HG03196 (cell line): ENCODE measurements around the gene VASH2.
"Not testable (repeated sequence)": the region's sequence is repeated elsewhere in the genome, so short reads cannot be mapped to it uniquely, and the experiment has no call there.

Experiments used
- ATAC-seq: cut with Tn5 transposase; IDR thresholded peaks from one replicate; pipeline ENCODE4 v1.9.1; 2021; ENCODE audit not compliant: unreplicated experiment

Gene VASH2

DNA sequence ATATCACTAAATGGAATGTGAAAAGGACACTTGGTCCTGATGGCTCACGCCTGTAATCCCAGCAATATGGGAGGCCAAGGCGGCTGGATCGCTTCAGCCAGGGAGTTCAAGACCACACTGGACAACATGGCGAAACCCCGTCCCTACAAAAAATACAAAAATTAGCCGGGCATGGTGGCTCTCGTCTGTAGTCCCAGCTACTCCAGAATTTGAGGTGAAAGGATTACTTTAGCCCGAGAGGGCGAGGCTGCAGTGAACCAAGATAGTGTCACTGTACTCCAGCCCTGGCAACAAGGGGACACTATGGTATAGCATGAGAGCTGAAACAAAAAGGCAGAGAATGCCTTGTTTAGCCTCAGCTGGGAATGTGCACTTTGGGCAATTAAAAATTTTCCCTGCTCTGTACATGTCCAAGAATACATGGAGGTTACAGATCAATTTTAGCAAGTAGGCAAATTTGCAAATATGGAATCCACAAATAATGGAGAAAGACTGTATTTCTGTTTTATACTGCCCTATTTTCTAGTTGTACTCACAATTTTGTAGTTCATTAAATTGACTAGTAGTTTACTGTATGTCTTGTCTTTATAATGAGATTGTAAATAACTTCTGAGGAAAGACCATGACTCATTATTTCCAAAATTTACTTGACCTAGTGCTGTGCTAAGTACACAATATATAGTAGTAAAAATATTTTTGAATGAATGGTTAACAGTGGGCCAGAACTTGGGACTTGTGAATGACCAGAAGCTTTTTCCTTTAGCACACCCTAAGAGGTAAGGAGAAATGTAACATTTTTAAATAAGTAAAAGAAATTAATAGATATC, 67.3 kb downstream of the VASH2 start:
- no peak for ATAC-seq

DNA sequence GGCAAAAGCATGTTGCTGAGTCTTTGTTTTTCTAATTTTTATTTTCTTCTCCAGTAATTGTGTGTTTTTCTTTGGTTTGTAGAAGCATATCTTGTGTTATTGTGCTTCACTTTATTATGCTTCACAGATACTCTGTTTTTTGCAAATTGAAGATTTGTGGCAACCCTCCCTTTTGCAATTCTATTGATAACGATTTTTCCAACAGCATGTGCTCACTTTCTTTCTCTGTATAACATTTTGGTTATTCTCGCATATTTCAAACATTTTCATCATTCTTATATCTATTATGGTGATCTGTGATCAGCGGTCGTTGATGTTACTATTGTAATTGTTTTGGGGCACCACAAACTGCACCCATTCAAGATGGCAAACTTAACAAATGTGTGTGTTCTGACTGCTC, 69.1 kb downstream of the VASH2 start:
- no peak for ATAC-seq

DNA sequence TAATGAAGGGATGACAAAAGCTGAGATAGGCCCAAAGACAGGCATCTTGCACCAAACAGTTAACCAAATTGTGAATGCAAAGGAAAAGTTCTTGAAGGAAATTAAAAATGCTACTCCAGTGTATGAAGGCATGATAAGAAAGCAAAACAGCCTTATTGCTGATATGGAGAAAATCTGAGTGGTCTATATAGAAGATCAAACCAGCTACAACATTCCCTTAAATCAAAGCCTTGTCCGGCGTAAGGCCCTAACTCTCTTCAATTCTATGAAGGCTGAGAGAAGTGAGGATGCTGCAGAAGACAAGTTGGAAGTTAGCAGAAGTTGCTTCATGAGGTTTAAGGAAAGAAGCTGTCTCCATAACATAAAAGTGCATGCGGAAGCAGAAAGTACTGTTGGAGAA, 69.7 kb downstream of the VASH2 start:
- ATAC-seq = no peak

DNA sequence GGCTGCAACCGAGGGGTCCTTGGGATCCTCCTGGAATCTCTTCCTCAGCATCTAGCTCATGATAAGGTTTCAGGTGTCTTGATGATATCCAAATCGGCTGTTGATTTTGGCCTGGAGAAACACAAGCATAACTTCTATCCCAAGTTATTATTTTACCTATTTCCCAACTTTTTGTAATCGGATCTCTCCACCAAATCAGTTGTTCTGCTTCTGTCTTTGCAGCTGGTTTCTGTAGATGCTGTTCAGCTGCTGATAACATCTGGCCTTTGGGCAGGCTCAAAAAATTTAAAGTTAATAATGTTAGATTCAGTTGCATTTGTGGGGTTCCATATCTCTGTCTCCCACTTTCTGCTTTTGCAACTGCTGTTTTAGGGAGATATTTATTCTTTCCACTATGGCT, 76.7 kb downstream of the VASH2 start:
- ATAC-seq = not testable (repeated sequence)

DNA sequence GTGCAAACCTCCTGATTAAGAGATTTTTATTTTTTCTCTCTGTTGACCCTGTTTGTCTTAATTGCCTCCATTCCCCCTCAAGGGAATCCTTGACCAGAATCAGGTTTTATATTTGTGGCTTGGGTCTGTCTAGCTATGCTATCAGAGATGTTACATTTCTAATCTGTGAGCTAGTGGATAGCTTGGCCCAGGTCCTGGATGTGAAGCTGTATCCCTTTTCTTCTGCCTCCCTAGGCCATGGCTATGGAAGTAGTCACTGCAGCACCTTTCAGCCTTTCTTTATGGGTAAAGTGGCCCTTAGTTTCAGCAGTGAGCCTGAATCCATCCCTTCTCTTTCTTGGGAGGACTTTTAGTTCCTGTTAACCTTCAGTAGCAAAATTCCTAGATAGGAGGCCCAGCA, 82.3 kb downstream of the VASH2 start:
- ATAC-seq = no peak

DNA sequence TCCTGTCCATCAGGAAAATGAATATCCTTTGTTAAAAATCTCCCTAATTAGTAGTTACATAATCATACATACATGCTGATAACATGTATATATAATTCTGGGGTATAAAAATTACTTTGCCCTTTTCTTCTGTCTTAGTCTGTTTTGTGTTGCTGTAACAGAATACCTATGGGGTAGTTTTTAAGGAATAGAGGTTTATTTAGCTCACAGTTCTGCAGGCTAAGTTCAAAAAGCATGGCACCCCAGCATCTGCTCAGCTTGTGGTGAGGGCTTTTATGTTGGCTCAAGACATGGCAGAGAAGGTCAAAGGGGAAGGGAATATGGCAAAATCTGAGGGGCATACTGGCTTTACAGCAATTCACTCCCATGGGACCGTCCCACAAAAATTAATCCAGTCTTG, 84.4 kb downstream of the VASH2 start:
- ATAC-seq = no peak

DNA sequence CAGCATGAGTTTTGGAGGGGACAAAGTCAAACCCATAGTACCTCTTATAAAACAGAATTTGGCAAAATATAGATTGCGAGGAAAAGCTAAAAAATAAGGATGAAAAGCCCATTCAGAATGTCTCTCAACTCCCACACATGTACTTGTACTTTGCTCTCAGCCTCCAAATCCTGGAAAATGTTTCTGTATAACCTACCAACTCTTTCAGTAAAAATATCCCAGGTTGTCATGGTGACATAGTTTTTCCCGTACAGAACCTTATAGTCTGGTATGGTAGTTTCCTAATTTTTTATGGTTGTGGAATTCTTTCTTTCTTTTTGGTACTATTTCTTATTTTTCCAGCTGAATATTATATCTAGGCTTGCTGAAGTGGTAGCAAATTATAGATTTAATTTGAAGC, 85.2 kb downstream of the VASH2 start:
- ATAC-seq = no peak
